ENCODE results near the gene NFKB2.

DNA sequence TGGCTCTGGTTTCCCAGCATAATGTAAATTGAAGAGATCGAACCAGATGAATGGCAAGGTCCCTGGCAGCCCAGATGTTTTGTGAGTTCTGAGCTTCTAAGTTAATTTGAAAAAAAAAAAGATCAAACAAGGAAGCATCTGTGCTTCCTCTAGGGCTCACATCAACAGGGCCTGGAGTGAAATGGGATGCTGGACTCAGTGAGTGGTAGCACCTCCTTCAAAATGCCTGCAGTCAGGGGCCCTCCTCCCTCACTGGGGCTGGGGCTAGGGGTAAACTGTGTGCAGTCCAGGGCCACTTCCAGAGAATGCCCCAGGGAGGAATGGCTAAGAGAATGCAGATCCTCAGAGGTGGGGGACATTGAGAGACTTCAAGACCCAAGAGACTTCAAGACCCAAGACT, 42.9 kb downstream of the NFKB2 start:
- TF ChIP-seq POLR2A (IDR thresholded peaks at IDR 0.05) (no peak), CTCF (IDR thresholded peaks at IDR 0.05) (no peak), POLR2AphosphoS5 (IDR thresholded peaks at IDR 0.05) (no peak)
